H1 (cell line): ENCODE results near the gene SPATA22. TPM values are rescaled to one million over a fixed set of nuclear protein-coding genes. Genes with fewer than 3 reads are reported as not detected.

ENCODE experiments used
- CTCF ChIP-seq, 3 experiments: IDR thresholded peaks; 1 replicate in 2 of 3; 2 replicates in 1 of 3; pipeline versions ENCODE4 v1.5.1 to v1.6.1; 2011; ENCODE audit warnings: low read length in 3 of 3, mild to moderate bottlenecking in 3 of 3, inconsistent platforms in 2 of 3, low read depth in 1 of 3, moderate library complexity in 1 of 3; ENCODE audit not compliant: insufficient read depth in 1 of 3; ENCODE audit errors: control extremely low read depth in 1 of 3
- KDM4A ChIP-seq: IDR thresholded peaks from one replicate; pipeline ENCODE4 v1.7.1; 2012; ENCODE audit warnings: low read depth, mild to moderate bottlenecking, moderate library complexity, low read length, inconsistent platforms; ENCODE audit not compliant: severe bottlenecking
- polyA plus RNA-seq, 7 experiments: library from polyadenylated mRNA; depleted of rRNA in 3 of 7; stranded (reverse) in 5 of 7; unstranded in 2 of 7; fragments of >200 nt in 5 of 7; fragments of 200-250 nt in 2 of 7; gene quantifications; 1 replicate in 5 of 7; 2 replicates in 1 of 7; 4 replicates in 1 of 7; pipeline versions ENCODE4 v1.2.1 to v1.2.3, GENCODE V29; 2011 to 2013; ENCODE audit warnings: missing spikeins in 2 of 7, mixed read lengths in 2 of 7
- total RNA-seq: library from RNA; stranded (reverse); fragmentation: NEBNext Ultra II Directional; extraction: Animal tissue kit (Norgen Biotek cat#: 25700); gene quantifications from 2 replicates; pipeline ENCODE4 v1.2.1, GENCODE V29; 2021

SPATA22 gene
- total and polyA plus RNA-seq, 2 of the 8 experiments (the other 6 are each of a cell fraction or from before 2014, with no cell fraction given), result 0.06 TPM; not detected in 1

DNA sequence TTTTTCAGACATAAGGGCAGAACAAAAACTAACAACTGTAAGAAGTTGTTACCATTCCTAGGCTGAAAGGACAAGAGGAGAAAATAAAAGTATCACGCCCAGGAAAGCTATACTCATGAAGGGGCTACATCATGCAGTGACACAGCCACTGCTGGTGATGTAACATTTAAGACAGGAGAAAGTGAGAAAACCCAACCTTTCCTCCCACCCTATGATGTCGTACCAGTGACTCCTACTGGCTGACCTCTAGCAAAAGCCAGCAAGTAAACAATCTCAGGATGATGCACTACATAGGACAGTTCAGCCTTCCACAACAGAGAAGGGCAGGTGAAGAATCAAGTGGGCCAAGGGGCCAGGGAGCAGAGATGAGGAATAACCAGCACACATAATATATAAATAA is 24.0 kb downstream of the SPATA22 start (continued):
- TF ChIP-seq KDM4A (no peak), CTCF (IDR thresholded peaks at IDR 0.05; ENCODE audit: control extremely low read depth in 1 of 3, insufficient read depth in 1 of 3, low read depth in 1 of 3, low read length in 3 of 3) (peak in 2 of 3 experiments; percentile 64 to 78; a peak in 3 of 4 replicates)
- TF ChIP-seq, all 59 proteins: peak for 6
